Transverse colon (tissue), 4 donors: ENCODE measurements around the gene FBXO44. TPM values are rescaled to one million over a fixed set of nuclear protein-coding genes. Genes with fewer than 3 reads are reported as not detected.

ENCODE experiments used
- DNase-seq: peaks from one replicate; pipeline ENCODE4 v3.0.0-alpha.2; 2019
- H3K27ac ChIP-seq, 4 donors: fragments of 200-600 bp; sonication (generic); 2 replicates each; pipeline ENCODE4 v1.5.1; 2016 to 2018; ENCODE audit warnings: inconsistent platforms in 4 of 4
- H3K27me3 ChIP-seq: fragments of 200-600 bp; sonication (generic); 2 replicates; pipeline ENCODE4 v1.5.1; 2017; ENCODE audit warnings: inconsistent platforms
- H3K36me3 ChIP-seq, 4 donors: fragments of 200-600 bp; sonication (generic); 2 replicates each; pipeline ENCODE4 v1.5.1; 2017 to 2019; ENCODE audit warnings: inconsistent platforms in 4 of 4
- H3K4me1 ChIP-seq, 4 donors: fragments of 200-600 bp; sonication (generic); 2 replicates each; pipeline ENCODE4 v1.5.1; 2017 to 2020; ENCODE audit warnings: inconsistent platforms in 4 of 4
- H3K4me3 ChIP-seq, 4 donors: fragments of 200-600 bp; sonication (generic); 1 replicate in 1 of 4; 2 replicates in 3 of 4; pipeline versions ENCODE4 v1.5.1 to v1.6.1; 2017 to 2019; ENCODE audit warnings: inconsistent platforms in 4 of 4
- H3K9me3 ChIP-seq, 2 donors: fragments of 200-600 bp; sonication (generic); 2 replicates each; pipeline ENCODE4 v1.5.1; 2017 to 2019; ENCODE audit warnings: inconsistent platforms in 2 of 2
- CTCF ChIP-seq, 5 experiments: fragments of 200-600 bp in 3 of 5; fragments of 450-650 bp in 2 of 5; sonication (generic) in 3 of 5; IDR thresholded peaks; 1 replicate in 2 of 5; 2 replicates in 3 of 5; pipeline ENCODE4 v1.5.1; 2016 to 2017; ENCODE audit warnings: antibody characterized with exemption in 5 of 5, inconsistent platforms in 3 of 5, mild to moderate bottlenecking in 2 of 5, moderate library complexity in 1 of 5
- EP300 ChIP-seq: sonication (generic); formaldehyde crosslinking; IDR thresholded peaks from one replicate; pipeline ENCODE4 v1.6.1; 2017; ENCODE audit warnings: antibody characterized with exemption, low read depth
- POLR2A ChIP-seq: fragments of 450-650 bp; IDR thresholded peaks from one replicate; pipeline ENCODE4 v1.6.1; 2016; ENCODE audit warnings: antibody characterized with exemption, mild to moderate bottlenecking, moderate library complexity
- POLR2AphosphoS5 ChIP-seq, 3 donors: sonication (generic); formaldehyde crosslinking; IDR thresholded peaks; one replicate each; pipeline ENCODE4 v1.6.1; 2016; ENCODE audit warnings: antibody characterized with exemption in 3 of 3
- WGBS, 2 donors: methylation state at CpG; one replicate each; pipeline ENCODE4 v1.1.5; 2018; ENCODE audit warnings: low coverage in 1 of 2; 5-methylcytosine and 5-hydroxymethylcytosine counted together
- in situ Hi-C, 4 donors: fragments of 200-750 bp; cut with MboI; loops; one replicate each; pipeline versions ENCODE4 v1.15.0 to v1.15.1; 2017; ENCODE audit warnings: low sequenced_read_pairs in 3 of 4, low pct_ligation_motif_present in 1 of 4, low pct_unique_long_range_greater_than_20kb in 1 of 4
- intact Hi-C: fragments of 100-400 bp; cut with DNase I; formaldehyde crosslinking; loops from one replicate; pipeline ENCODE4 v1.15.1; 2023; ENCODE audit warnings: low total_unique reads
- total RNA-seq, 4 donors: library from RNA; depleted of rRNA; stranded (reverse); fragments of >200 nt; gene quantifications; one replicate each; pipeline ENCODE4 v1.1.0, GENCODE V29; 2016

The FBXO44 gene
- total RNA-seq, 4 donors from 2014 or later, result 3.2 to 10.5 (median 6.9) TPM

- Histone ChIP-seq H3K9me3 (no peaks in the 10 kb centered on the region), H3K27me3 (peaks cover 50% of the 10 kb centered on the region), H3K4me1 (peaks cover 0 to 15% (median 13%) of the 10 kb centered on the region in 4 donors), H3K27ac (no peak overlapping the region), H3K4me3 (no peak overlapping the region), H3K36me3 (no peaks in the 10 kb centered on the region)
- TF ChIP-seq EP300, result no peak
- no peak for TF ChIP-seq POLR2AphosphoS5 (IDR thresholded peaks at IDR 0.05)
- no peak for TF ChIP-seq CTCF (IDR thresholded peaks at IDR 0.05)
- no peak for TF ChIP-seq POLR2A
- in situ Hi-C loops, result no loop called here
- intact Hi-C loops, result no loop called here
- WGBS, 2 donors, result 77 to 100% methylated on average over 2 to 6 of the region's 6 CpGs
- no peak for DNase-seq
Observed at GRCh38 chr1:11695861-11696260, 41.2 kb downstream of the FBXO44 start.

- no peak for DNase-seq
- TF ChIP-seq POLR2AphosphoS5 (IDR thresholded peaks at IDR 0.05), result no peak
- TF ChIP-seq EP300, result no peak
- TF ChIP-seq CTCF (IDR thresholded peaks at IDR 0.05), result no peak
- TF ChIP-seq POLR2A, result no peak
- in situ Hi-C loops (no loop called here), intact Hi-C loops (no loop called here)
- Histone ChIP-seq H3K4me3 (no peak overlapping the region), H3K36me3 (no peaks in the 10 kb centered on the region), H3K4me1 (peaks cover 0 to under 1% (median 0%) of the 10 kb centered on the region in 4 donors), H3K27me3 (peaks cover 40% of the 10 kb centered on the region), H3K9me3 (no peaks in the 10 kb centered on the region), H3K27ac (no peak overlapping the region)
- 56 to 100% methylated on average over 2 to 8 of the region's 8 CpGs for WGBS, 2 donors
Observed at GRCh38 chr1:11697188-11697892, 42.7 kb downstream of the FBXO44 start.

- H3K4me3 ChIP-seq, result no peak overlapping the region
- H3K36me3 ChIP-seq, result no peaks in the 10 kb centered on the region
- no peak overlapping the region for H3K27ac ChIP-seq
- H3K27me3 ChIP-seq, result peaks cover 35% of the 10 kb centered on the region
- WGBS, 2 donors, result 40 to 67% methylated on average over 1 to 5 of the region's 5 CpGs
- H3K4me1 ChIP-seq, result no peaks in the 10 kb centered on the region
- intact Hi-C loops, result no loop called here
- no peak for DNase-seq
- TF ChIP-seq POLR2AphosphoS5 (IDR thresholded peaks at IDR 0.05) (no peak), EP300 (no peak), POLR2A (no peak), CTCF (IDR thresholded peaks at IDR 0.05) (no peak)
- H3K9me3 ChIP-seq, result no peaks in the 10 kb centered on the region
- in situ Hi-C loops, result no loop called here
Observed at GRCh38 chr1:11697893-11698210, 43.2 kb downstream of the FBXO44 start.

- DNase-seq, result no peak
- Histone ChIP-seq H3K27ac (no peak overlapping the region), H3K9me3 (no peaks in the 10 kb centered on the region), H3K36me3 (no peaks in the 10 kb centered on the region), H3K4me1 (no peaks in the 10 kb centered on the region), H3K27me3 (peaks cover 29% of the 10 kb centered on the region), H3K4me3 (no peak overlapping the region)
- TF ChIP-seq EP300, result no peak
- no peak for TF ChIP-seq POLR2AphosphoS5 (IDR thresholded peaks at IDR 0.05)
- TF ChIP-seq CTCF (IDR thresholded peaks at IDR 0.05), result no peak
- TF ChIP-seq POLR2A, result no peak
- 56 to 84% methylated on average over 8 to 34 of the region's 34 CpGs for WGBS, 2 donors
- intact Hi-C loops, result no loop called here
- in situ Hi-C loops, result no loop called here
Observed at GRCh38 chr1:11700601-11701467, 46.2 kb downstream of the FBXO44 start.
